Aorta (tissue), 5 donors: Measurements from ENCODE around the gene ZNF564. TPM values are rescaled to one million over a fixed set of nuclear protein-coding genes. Genes with fewer than 3 reads are reported as not detected.
"Not testable (repeated sequence)": the region's sequence is repeated elsewhere in the genome, so short reads cannot be mapped to it uniquely, and the experiment has no call there.

ENCODE experiments used
- ATAC-seq: fragments of 200-7000 bp; cut with Tn5 transposase; one replicate; pipeline ENCODE4 v1.9.1; 2022; ENCODE audit warnings: moderate library complexity; ENCODE audit not compliant: low FRiP score
- DNase-seq, 2 donors: peaks; one replicate each; pipeline ENCODE4 v3.0.0-alpha.2; 2020
- H3K27ac ChIP-seq, 2 donors: one replicate each; pipeline ENCODE4 v1.5.1; 2013; ENCODE audit warnings: low read length in 2 of 2, mild to moderate bottlenecking in 2 of 2, moderate library complexity in 2 of 2, control low read depth in 1 of 2, inconsistent platforms in 1 of 2, low read depth in 1 of 2
- H3K27me3 ChIP-seq, 2 donors: one replicate each; pipeline ENCODE4 v1.6.1; 2013; ENCODE audit warnings: control low read depth in 1 of 2, low read length in 1 of 2, mild to moderate bottlenecking in 1 of 2, moderate library complexity in 1 of 2; ENCODE audit not compliant: insufficient read depth in 2 of 2, control insufficient read depth in 1 of 2
- H3K36me3 ChIP-seq, 2 donors: one replicate each; pipeline ENCODE4 v1.6.1; 2013; ENCODE audit warnings: control low read depth in 1 of 2, low read length in 1 of 2, mild to moderate bottlenecking in 1 of 2; ENCODE audit not compliant: insufficient read depth in 2 of 2, control insufficient read depth in 1 of 2
- H3K4me1 ChIP-seq, 2 donors: one replicate each; pipeline ENCODE4 v1.6.1; 2013; ENCODE audit warnings: low read length in 2 of 2, control low read depth in 1 of 2, mild to moderate bottlenecking in 1 of 2, moderate library complexity in 1 of 2; ENCODE audit not compliant: insufficient read depth in 2 of 2, control insufficient read depth in 1 of 2
- H3K4me3 ChIP-seq, 2 donors: one replicate each; pipeline ENCODE4 v1.5.1; 2013; ENCODE audit warnings: low read length in 2 of 2, control low read depth in 1 of 2, mild to moderate bottlenecking in 1 of 2
- H3K9me3 ChIP-seq: one replicate; pipeline ENCODE4 v1.6.1; 2013; ENCODE audit warnings: mild to moderate bottlenecking, low read length; ENCODE audit not compliant: control insufficient read depth
- WGBS, 2 donors: extraction: QIAGEN DNeasy Blood & Tissue Kit; methylation state at CpG; one replicate each; pipeline ENCODE4 v1.1.7; 2013; 5-methylcytosine and 5-hydroxymethylcytosine counted together
- intact Hi-C, 2 donors: fragments of 100-400 bp; cut with DNase I; formaldehyde crosslinking; loops; one replicate each; pipeline versions ENCODE4 v1.14.2 to v1.15.0; 2022
- polyA plus RNA-seq, 2 donors: library from polyadenylated mRNA; stranded (reverse); fragments of 200-250 nt; gene quantifications; one replicate each; pipeline ENCODE4 v1.2.3, GENCODE V29; 2013
- total RNA-seq, 2 donors: library from RNA; stranded (reverse); fragmentation: NEBNext Ultra II Directional; extraction: Animal tissue kit (Norgen Biotek cat#: 25700); gene quantifications; one replicate each; pipeline ENCODE4 v1.2.1, GENCODE V29; 2021
- donor health status: healthy with polysubstance abuse.
- donor health status: Bipolar disorder and iron deficiency.
- donor health status: DM: no; HTN: no; CAD: no.
- donor health status: DM: no; HTN: no; CAD: no.
- donor health status: DM: yes; HTN: yes; CAD: no.

Gene ZNF564
- total and polyA plus RNA-seq, 4 donors: 5.5 to 15.4 (median 10.2) TPM

GRCh38 chr19:12567951-12568350, 16.7 kb upstream of the ZNF564 start:
- no peak for DNase-seq
- H3K4me1 ChIP-seq: no peaks in the 10 kb centered on the region
- no peaks in the 10 kb centered on the region for H3K27me3 ChIP-seq
- 86% methylated on average over 4 of the region's 4 CpGs for WGBS, 2 donors
- no peak overlapping the region for H3K4me3 ChIP-seq
- no peak overlapping the region for H3K27ac ChIP-seq
- no peaks in the 10 kb centered on the region for H3K36me3 ChIP-seq
- ATAC-seq: no peak
- H3K9me3 ChIP-seq: no peaks in the 10 kb centered on the region
- intact Hi-C loops: no loop called here

- intact Hi-C loops, H3K27me3 ChIP-seq, H3K9me3 ChIP-seq, H3K36me3 ChIP-seq, H3K4me3 ChIP-seq, H3K4me1 ChIP-seq, DNase-seq, H3K27ac ChIP-seq, ATAC-seq: not testable (repeated sequence)
- 91 to 97% methylated on average over 4 to 5 of the region's 5 CpGs for WGBS, 2 donors
These were observed 15.1 kb upstream of the ZNF564 start for GRCh38 chr19:12566380-12566779.

GRCh38 chr19:12564016-12564664, 12.9 kb upstream of the ZNF564 start:
- peaks cover 1% of the 10 kb centered on the region for H3K9me3 ChIP-seq
- intact Hi-C loops: loop anchor here (2.0 to 5.0 kb wide), 2 partner anchors 103 to 113 kb away; partner anchors contain the start of genes MAN2B1 (in 1 of the 2) and WDR83 (in 1 of the 2)
- H3K4me3 ChIP-seq: no peak overlapping the region
- no peaks in the 10 kb centered on the region for H3K4me1 ChIP-seq
- H3K27me3 ChIP-seq: no peaks in the 10 kb centered on the region
- DNase-seq: peak; percentile 93 to 98
- ATAC-seq: peak; percentile 93
- no peak overlapping the region for H3K27ac ChIP-seq
- 17 to 18% methylated on average over 19 of the region's 19 CpGs for WGBS, 2 donors
- H3K36me3 ChIP-seq: no peaks in the 10 kb centered on the region

DNA sequence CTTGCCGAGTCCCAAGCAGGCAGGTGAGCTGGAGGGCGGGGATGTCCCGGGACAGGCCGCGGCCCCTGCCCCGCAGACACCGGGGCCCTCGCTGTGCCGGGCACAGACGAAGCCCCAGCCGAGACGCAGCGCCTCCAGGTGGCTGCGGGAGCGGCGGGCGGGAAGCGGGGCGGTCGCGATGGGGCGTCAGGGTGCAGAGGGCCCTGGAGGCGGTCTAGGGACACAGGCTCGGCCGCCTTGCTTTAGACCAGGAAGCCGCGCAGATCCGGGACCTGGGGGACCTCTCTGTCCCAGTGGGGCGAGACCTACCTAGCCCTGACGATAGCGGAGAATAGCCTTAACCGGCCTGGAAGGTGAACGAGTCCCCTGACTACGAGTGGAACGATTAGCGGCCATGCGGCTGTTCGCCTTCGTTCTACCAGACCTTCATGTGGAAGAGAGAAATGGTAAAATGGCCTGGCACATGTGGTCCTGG, 4.2 kb upstream of the ZNF564 start:
- ATAC-seq (no peak), DNase-seq (peak in 1 of 2 donors; percentile 76)
- H3K4me1 ChIP-seq: no peaks in the 10 kb centered on the region
- no peak overlapping the region for H3K4me3 ChIP-seq
- 35 to 36% methylated on average over 39 of the region's 39 CpGs for WGBS, 2 donors
- no peak overlapping the region for H3K27ac ChIP-seq
- intact Hi-C loops: no loop called here
- no peaks in the 10 kb centered on the region for H3K36me3 ChIP-seq
- H3K27me3 ChIP-seq: no peaks in the 10 kb centered on the region
- H3K9me3 ChIP-seq: no peaks in the 10 kb centered on the region

DNA sequence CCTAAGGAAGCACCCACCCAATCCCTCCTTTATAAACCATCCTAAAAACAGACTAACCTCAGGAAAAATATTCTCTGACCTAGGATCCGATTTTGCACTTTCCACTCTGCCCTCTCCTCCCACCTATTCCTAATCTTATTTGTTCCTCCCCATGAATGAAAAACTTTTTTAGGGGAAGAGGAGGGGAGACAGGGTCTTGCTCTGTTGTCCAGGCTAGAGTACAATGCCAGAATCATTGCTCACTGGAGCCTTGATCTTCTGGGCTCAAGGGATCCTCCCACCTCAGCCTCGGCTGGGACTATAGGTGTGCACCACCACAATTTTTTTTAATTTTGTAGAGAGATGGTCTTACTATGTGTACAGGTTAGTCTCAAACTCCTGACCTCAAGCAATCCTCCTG, 4.4 kb downstream of the ZNF564 start:
- Histone ChIP-seq H3K27me3 (no peaks in the 10 kb centered on the region), H3K4me3 (no peak overlapping the region), H3K4me1 (no peaks in the 10 kb centered on the region), H3K9me3 (peaks cover 2% of the 10 kb centered on the region), H3K36me3 (peaks cover 0 to 3% of the 10 kb centered on the region in 2 donors), H3K27ac (no peak overlapping the region)
- DNase-seq (no peak), ATAC-seq (no peak)
- 90 to 92% methylated on average over 2 of the region's 2 CpGs for WGBS, 2 donors
- intact Hi-C loops: no loop called here

DNA sequence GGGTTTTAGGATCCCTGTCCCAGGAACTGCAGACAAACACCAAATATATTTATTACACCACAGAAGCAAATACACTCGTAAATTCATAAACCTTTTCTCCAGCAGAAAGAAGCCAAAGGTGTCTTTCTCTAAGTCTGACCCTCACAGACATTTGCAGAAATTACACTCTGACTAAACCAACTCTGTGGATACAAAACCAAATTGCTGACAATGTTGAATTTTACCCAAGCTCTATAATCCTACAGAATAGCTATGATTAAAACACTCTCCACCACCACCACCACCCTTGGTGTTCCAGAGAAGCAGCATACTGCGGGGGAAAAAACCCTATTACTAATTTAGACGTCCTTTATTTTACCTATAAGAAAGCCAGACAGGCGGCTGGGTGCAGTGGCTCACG, 5.2 kb downstream of the ZNF564 start:
- ATAC-seq (no peak), DNase-seq (no peak)
- Histone ChIP-seq H3K27ac (no peak overlapping the region), H3K9me3 (peaks cover 2% of the 10 kb centered on the region), H3K4me1 (no peaks in the 10 kb centered on the region), H3K4me3 (no peak overlapping the region), H3K27me3 (no peaks in the 10 kb centered on the region), H3K36me3 (peaks cover 0 to 5% of the 10 kb centered on the region in 2 donors)
- 88 to 91% methylated on average over 5 of the region's 5 CpGs for WGBS, 2 donors
- intact Hi-C loops: no loop called here

- H3K4me3 ChIP-seq: no peak overlapping the region
- no peaks in the 10 kb centered on the region for H3K4me1 ChIP-seq
- H3K9me3 ChIP-seq: peaks cover 2% of the 10 kb centered on the region
- intact Hi-C loops: no loop called here
- H3K27me3 ChIP-seq: no peaks in the 10 kb centered on the region
- DNase-seq: no peak
- WGBS, 2 donors: 87 to 90% methylated on average over 8 of the region's 8 CpGs
- H3K27ac ChIP-seq: no peak overlapping the region
- ATAC-seq: no peak
- peaks cover 0 to 6% of the 10 kb centered on the region in 2 donors for H3K36me3 ChIP-seq
These were observed 6.0 kb downstream of the ZNF564 start for GRCh38 chr19:12545267-12545666.

- Histone ChIP-seq H3K4me1 (no peaks in the 10 kb centered on the region), H3K27ac (no peak overlapping the region), H3K4me3 (no peak overlapping the region), H3K36me3 (peaks cover 0 to 6% of the 10 kb centered on the region in 2 donors), H3K27me3 (no peaks in the 10 kb centered on the region), H3K9me3 (peaks cover 2% of the 10 kb centered on the region)
- no peak for DNase-seq
- WGBS, 2 donors: 77 to 82% methylated on average over 5 of the region's 5 CpGs
- no peak for ATAC-seq
- intact Hi-C loops: no loop called here
These were observed 6.8 kb downstream of the ZNF564 start for GRCh38 chr19:12544401-12544876.

- ATAC-seq: no peak
- Histone ChIP-seq H3K4me3 (no peak overlapping the region), H3K4me1 (no peaks in the 10 kb centered on the region), H3K27me3 (no peaks in the 10 kb centered on the region), H3K9me3 (peaks cover 2% of the 10 kb centered on the region), H3K36me3 (peaks cover 0 to 6% of the 10 kb centered on the region in 2 donors), H3K27ac (no peak overlapping the region)
- no peak for DNase-seq
- intact Hi-C loops: no loop called here
- WGBS, 2 donors: 96 to 100% methylated on average over 1 of the region's 1 CpG
These were observed 7.4 kb downstream of the ZNF564 start for GRCh38 chr19:12543855-12544254.
